GM21723 (cell line): ENCODE data around the gene C7orf57.
"Not testable (repeated sequence)": the region's sequence is repeated elsewhere in the genome, so short reads cannot be mapped to it uniquely, and the experiment has no call there.

ENCODE experiments used
- ATAC-seq: cut with Tn5 transposase; IDR thresholded peaks from one replicate; pipeline ENCODE4 v1.9.1; 2021; ENCODE audit warnings: mild to moderate bottlenecking, moderate library complexity; ENCODE audit not compliant: unreplicated experiment

The C7orf57 gene

GRCh38 chr7:48035301-48035966 lies at the start of gene C7orf57:
C7orf57 (plus strand) TSS chr7:48035543; CDS start chr7:48036309, 766 bp downstream.
- ATAC-seq = peak; percentile 99

- ATAC-seq = no peak
Observed at GRCh38 chr7:47988496-47989386, 46.6 kb upstream of the C7orf57 start.

- not testable (repeated sequence) for ATAC-seq
Observed at GRCh38 chr7:47989607-47990400, 45.5 kb upstream of the C7orf57 start.

DNA sequence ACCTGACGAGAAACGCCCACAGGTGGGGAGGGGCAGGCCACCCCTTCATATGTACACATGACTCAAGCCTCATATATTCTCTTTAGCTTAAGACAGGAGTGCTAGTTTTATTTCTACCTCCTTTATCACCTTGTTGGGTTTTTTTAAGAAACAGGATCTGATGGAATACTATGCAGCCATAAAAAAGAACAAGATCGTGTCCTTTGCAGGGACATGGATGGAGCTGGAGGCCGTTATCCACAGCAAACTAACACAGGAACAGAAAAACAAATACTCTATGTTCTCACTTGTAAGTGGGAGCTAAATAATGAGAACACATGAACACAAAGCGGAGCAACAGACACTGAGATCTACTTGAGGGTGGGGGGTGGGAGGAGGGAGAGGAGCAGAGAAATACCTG lies 44.8 kb upstream of the C7orf57 start:
- no peak for ATAC-seq

DNA sequence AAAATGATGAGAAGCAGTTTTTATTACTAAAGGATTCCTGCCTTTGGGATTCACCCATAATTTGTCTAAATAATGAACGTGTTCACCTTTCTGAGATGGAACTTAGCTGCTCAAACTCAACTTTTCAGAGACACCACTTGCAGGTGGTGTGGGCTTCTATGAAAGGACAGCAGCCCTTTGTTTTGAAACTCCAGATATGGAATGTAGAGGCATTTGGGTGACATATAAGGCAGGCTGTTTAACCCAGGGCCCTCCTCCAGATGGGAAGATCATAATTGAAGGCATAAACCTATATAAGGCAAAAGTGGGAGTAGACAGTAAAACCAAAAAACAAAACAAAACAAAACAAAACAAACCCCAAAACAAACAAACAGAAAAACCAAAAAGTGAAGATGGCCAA lies 44.1 kb upstream of the C7orf57 start:
- no peak for ATAC-seq

DNA sequence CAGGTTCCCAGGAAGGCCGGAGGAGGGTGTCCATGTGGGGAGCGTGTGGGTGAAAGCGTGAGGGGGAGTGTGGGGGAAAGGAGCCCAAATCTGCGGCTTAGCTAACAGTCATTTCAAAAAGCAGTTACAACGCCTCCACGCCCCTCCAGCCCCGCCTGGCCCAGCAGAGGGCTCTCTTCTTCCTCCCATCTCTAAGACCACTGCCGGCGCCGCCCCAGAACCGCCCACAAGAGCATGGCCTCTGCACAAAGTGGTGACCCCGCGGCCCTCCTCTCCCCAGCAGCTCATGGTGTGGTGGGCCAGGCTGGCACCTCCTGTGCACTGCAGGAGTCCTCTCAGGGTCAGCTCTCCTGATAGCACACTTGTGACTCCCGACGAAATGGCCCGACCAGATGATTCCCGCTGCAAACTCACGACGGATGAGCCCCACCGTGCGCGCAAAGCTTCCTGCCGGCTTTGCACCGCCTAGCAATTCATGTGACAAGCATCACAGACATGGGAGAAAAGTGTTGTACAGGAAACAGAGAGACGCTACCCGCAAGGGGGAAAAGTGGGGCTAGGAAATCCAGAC lies 43.5 kb upstream of the C7orf57 start:
- peak; percentile 100 for ATAC-seq

DNA sequence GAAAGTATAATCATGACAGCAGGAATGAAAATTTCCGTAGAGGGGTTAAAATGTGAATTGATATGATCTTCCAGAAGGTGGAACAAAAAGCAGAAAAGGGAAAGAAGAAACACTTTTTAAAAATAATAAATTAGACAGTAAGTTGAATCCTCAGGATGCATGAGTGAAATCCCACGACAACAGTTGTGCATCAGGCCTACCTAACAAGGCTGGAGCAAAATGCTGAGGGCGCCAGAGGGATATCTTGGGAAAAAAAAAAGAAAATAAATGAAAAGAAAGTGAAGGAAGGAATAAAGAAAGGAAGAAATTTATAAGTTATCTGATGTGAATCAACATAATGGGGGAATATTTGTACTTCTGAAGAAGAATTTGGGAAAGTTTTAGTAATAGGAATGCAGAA lies 42.9 kb upstream of the C7orf57 start:
- ATAC-seq = no peak

DNA sequence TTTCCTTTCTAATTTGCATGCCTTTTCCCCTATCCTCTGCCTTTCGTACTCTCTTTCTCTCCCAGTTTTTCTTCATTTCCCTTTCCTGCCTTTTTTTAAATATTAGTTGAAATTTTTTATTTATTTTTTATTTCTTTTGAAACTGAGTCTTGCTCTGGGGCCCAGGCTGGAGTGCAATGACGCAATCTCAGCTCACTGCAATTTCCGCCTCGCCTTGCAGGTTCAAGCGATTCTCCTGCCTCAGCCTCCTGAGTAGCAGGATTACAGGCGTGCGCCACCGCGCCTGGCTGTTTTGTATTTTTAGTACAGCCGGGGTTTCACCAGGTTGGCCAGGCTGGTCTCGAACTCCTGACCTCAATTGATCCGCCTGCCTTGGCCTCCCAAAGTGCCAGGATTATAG lies 35.9 kb upstream of the C7orf57 start:
- no peak for ATAC-seq

- ATAC-seq = not testable (repeated sequence)
Observed at GRCh38 chr7:48000164-48000563, 35.2 kb upstream of the C7orf57 start.

DNA sequence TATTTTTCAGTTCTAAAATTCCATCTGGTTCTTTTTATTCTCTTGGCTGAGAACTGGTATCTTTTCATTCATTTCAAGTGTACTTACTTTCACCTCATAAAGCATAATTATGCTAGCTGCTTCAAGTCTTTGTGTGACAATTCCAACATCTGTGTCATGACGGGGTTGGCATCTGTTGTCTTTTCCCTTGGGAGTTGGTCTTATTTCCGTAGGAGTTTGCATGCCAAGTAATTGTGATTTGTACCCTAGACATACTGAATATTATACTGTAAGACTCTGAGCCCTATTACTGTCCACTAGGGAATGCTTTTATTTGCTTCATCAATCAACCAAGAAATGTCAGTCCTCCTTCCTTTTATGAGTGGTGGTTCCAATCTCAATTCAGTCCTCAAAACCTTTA lies 31.3 kb upstream of the C7orf57 start:
- ATAC-seq = no peak

DNA sequence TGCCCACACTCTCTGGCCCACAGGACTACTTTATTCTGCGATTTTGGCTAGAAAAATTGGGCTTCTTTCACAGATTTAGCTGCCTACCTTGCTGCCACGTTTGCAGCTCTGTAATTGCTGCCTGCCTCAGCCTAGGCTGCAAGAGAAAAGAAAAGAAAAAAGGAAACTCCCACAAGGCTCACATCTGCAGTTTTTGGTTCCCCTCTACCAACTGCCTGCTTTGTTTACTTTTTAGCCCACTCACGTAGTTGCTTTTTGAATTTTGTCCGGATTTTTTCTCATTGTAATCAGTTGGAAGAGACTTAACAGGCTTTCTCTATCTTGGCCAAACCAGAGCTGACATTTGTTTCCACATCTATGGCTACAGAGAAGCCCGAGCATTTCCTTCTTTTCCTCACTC lies 30.7 kb upstream of the C7orf57 start:
- peak; percentile 76 for ATAC-seq

- no peak for ATAC-seq
Observed at GRCh38 chr7:48006866-48007265, 28.5 kb upstream of the C7orf57 start.

- ATAC-seq = no peak
Observed at GRCh38 chr7:48009257-48009656, 26.1 kb upstream of the C7orf57 start.

- no peak for ATAC-seq
Observed at GRCh38 chr7:48009954-48010353, 25.4 kb upstream of the C7orf57 start.

GRCh38 chr7:48011323-48011722 lies 24.0 kb upstream of the C7orf57 start:
- ATAC-seq = no peak

DNA sequence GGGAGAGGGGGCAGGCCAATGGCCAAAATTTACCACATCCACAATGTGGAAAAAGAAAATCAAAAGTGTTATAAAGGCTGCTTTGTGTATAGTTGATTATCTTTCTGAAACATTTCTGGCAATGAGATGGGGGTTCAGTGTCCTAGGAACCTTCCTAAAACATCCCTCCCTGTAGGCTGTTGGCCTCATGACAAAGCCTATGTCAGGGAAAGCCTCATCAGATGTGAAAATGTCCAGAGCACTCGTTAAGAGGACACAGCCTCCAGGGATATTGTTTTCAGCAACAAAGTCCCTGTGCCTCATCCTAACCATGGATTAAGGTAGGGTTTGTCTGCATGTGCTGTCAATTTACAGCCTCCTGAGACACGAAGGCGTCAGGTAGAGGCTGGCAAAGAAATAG lies 23.4 kb upstream of the C7orf57 start:
- no peak for ATAC-seq

DNA sequence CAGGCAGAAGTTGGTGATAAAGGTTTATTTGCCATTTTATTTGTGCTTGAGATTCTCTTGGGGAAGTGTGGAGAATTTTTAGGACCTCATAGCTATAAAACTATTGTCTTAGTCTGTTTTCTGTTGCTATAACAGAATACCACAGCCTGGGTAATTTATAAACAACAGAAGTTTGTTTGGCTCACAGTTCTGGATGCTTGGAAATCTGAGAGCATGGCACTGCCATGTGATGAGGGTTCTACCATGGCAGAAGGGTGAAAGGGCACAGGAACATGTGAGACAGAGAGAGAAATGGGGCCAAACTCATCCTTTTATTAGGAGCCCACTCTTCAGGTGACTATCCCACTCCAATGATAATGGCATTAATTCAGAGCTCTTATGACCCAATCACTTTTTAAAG lies 18.7 kb upstream of the C7orf57 start:
- ATAC-seq = no peak

- ATAC-seq = no peak
Observed at GRCh38 chr7:48017674-48018073, 17.7 kb upstream of the C7orf57 start.

DNA sequence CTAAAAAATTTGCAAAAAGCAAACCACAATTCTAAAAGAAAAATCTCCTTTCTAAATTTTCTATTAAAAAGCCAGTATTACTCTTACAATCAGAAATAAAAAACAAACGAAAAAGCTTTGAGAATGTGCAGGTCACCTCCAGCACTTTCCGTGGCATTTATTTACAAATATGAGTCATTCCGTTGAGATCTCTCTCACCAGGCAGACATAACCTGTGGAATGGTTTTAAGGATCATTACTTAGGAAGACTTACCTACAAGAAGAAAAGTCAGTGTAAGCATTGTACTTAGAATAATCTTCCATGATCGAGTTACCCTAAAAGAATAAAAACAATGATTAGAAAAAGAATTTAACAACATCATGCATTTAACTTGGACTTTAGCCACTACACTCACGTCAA lies 9.7 kb upstream of the C7orf57 start:
- no peak for ATAC-seq

GRCh38 chr7:48028938-48029337 lies 6.4 kb upstream of the C7orf57 start, which contains the start of gene SUN3:
SUN3 (minus strand) TSS chr7:48029107; CDS start chr7:48028938, 169 bp downstream.
- no peak for ATAC-seq

DNA sequence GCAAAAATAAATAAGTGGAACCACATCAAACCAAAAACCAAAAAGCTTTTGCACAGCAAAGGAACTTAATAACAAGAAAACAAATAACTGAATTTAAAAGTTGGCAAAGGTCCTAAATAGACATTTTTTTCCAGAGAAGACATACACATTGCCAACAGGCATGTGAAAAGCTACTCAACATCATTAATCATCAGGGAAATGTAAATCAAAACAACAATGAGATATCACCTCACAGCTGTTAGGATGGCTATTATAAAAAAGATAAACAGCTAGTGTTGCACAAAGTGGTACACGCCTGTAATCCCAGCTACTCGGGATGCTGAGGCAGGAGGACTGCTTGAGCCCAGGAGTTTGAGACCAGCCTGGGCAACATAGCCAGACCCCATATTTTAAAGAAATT lies 4.2 kb upstream of the C7orf57 start:
- no peak for ATAC-seq
